Measurements from ENCODE around the gene PLCB1. TPM values are rescaled to one million over a fixed set of nuclear protein-coding genes. Genes with fewer than 3 reads are reported as not detected.
"Not testable (repeated sequence)": the region's sequence is repeated elsewhere in the genome, so short reads cannot be mapped to it uniquely, and the experiment has no call there.

PLCB1 gene
- total RNA-seq, 3 donors from 2014 or later = 12.2 to 106 (median 30.5) TPM

DNA sequence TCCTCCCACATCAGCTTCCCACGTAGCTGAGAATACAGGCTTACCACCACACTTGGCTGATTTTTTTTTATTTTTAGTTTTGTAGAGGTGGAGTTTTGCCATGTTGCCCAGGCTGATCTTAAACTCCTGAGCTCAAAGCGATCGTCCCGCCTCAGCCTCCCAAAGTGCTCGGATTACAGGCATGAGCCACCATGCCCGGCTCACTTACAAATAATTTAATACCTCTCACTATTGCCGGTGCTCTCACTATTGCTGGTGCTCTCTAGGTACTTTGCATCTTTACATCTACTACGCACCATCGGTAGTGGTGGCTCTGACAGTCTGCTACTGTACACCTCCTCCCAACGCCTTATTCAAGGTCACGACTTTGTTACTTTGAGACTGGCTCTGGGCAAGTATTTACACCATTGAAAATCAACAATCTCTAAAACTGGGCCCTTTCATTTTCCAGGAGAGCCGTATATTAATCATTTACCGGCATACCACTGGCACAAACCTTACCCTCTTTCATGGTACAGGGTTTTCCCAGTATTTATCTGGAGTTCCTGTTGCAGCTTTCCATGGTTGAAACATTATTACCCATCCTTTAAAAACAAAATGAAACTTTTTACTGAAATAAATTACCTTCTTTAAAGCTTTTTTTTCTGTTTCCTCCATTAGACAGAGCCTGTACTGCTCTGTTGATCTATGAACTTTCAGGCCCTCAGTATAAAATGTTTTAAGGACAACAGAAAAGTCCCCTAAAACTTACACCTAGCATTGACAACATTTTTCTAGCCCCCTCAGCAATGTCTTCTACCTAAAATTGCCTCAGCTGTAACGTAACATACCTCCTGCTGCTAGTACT is 677.3 kb downstream of the PLCB1 start:
- no peaks in the 10 kb centered on the region for H3K27me3 ChIP-seq
- H3K4me3 ChIP-seq = no peak overlapping the region
- H3K36me3 ChIP-seq = no peaks in the 10 kb centered on the region
- intact Hi-C loops (cut with DNase I; ENCODE audit: low total_unique reads) = no loop called here
- no peaks in the 10 kb centered on the region for H3K4me1 ChIP-seq
- DNase-seq (ENCODE audit: low spot score in 2 of 2) = no peak
- TF ChIP-seq POLR2A (IDR thresholded peaks at IDR 0.05) = no peak
- TF ChIP-seq POLR2AphosphoS5 (IDR thresholded peaks at IDR 0.05) = no peak
- TF ChIP-seq CTCF (IDR thresholded peaks at IDR 0.05) = no peak
- no peaks in the 10 kb centered on the region for H3K9me3 ChIP-seq
- H3K27ac ChIP-seq = no peak overlapping the region

DNA sequence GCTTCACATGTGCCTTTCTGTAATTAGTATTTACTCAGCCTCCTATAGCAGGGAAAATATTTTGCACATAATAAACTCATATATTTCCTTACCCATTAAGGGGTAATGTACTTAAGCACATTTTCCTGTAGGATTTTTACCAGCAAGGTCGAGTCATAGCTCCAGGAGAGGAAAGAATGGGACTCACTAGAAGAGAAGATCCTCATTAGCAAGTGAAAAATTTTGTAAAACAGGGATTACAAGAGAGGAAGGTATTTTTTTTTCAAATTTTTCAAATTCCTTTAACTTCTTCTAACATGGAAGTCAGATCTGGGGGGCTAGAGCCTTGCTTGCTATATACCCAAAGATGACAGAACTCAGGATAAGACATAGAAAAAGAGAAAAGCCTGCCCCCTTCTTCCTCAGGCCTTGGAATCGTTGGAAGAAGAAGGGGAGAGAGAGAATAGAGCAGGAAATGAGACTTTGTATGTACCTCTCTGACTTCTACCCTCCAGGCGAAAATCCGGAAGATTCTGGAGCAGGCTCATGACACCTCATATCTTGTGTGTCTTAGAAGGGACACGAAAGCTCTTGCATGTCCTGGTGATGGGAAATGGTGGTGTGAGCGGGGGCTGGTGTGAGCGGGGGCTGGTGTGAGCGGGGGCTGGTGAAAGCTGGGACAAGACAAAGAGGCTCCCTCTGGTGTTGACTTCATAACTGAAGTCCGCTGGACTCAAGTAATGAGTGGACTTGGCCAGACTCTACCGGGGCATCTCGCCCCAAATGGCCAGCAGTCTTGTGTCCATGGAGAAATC is 679.9 kb downstream of the PLCB1 start:
- no peaks in the 10 kb centered on the region for H3K27me3 ChIP-seq
- H3K9me3 ChIP-seq = no peaks in the 10 kb centered on the region
- intact Hi-C loops (cut with DNase I; ENCODE audit: low total_unique reads) = no loop called here
- H3K36me3 ChIP-seq = no peaks in the 10 kb centered on the region
- no peak for DNase-seq (ENCODE audit: low spot score in 2 of 2)
- no peak for TF ChIP-seq POLR2A (IDR thresholded peaks at IDR 0.05)
- no peak overlapping the region for H3K4me3 ChIP-seq
- no peaks in the 10 kb centered on the region for H3K4me1 ChIP-seq
- H3K27ac ChIP-seq = peak overlapping the region; percentile 17 to 78

GRCh38 chr20:8812817-8813216 is 680.8 kb downstream of the PLCB1 start:
- no peaks in the 10 kb centered on the region for H3K4me1 ChIP-seq
- H3K27ac ChIP-seq = peak overlapping the region; percentile 17 to 78
- DNase-seq (ENCODE audit: low spot score in 2 of 2) = no peak
- TF ChIP-seq POLR2AphosphoS5 (IDR thresholded peaks at IDR 0.05) = peak in 1 of 3 donors; percentile 41
- no peak for TF ChIP-seq POLR2A (IDR thresholded peaks at IDR 0.05)
- no peaks in the 10 kb centered on the region for H3K27me3 ChIP-seq
- H3K9me3 ChIP-seq = no peaks in the 10 kb centered on the region
- H3K4me3 ChIP-seq = no peak overlapping the region
- no peaks in the 10 kb centered on the region for H3K36me3 ChIP-seq
- intact Hi-C loops (cut with DNase I; ENCODE audit: low total_unique reads) = no loop called here

DNA sequence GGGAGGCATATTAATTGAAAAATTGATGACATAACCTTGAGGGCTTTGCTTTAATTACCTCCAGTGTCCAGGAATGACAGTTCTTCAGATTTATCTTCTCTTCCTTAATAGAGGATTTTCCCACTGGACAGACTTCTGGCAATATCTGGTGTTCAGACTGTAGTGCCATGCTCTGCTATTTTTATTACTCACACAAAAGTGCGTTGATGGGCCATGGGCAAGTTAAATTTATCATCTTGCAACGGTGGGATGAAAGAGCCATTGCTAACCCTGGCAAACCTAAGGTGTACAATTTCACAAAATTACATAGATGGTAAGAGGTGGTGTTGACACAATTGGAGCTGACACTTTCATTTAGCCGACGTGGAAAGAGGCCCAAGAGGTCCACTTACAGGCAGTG is 683.1 kb downstream of the PLCB1 start:
- Histone ChIP-seq H3K4me3 (no peak overlapping the region), H3K36me3 (no peaks in the 10 kb centered on the region), H3K27ac (no peak overlapping the region), H3K27me3 (no peaks in the 10 kb centered on the region), H3K4me1 (no peaks in the 10 kb centered on the region), H3K9me3 (no peaks in the 10 kb centered on the region)
- DNase-seq (ENCODE audit: low spot score in 2 of 2) = no peak
- TF ChIP-seq POLR2AphosphoS5 (IDR thresholded peaks at IDR 0.05) (no peak), POLR2A (IDR thresholded peaks at IDR 0.05) (no peak), CTCF (IDR thresholded peaks at IDR 0.05) (no peak)
- intact Hi-C loops (cut with DNase I; ENCODE audit: low total_unique reads) = no loop called here

DNA sequence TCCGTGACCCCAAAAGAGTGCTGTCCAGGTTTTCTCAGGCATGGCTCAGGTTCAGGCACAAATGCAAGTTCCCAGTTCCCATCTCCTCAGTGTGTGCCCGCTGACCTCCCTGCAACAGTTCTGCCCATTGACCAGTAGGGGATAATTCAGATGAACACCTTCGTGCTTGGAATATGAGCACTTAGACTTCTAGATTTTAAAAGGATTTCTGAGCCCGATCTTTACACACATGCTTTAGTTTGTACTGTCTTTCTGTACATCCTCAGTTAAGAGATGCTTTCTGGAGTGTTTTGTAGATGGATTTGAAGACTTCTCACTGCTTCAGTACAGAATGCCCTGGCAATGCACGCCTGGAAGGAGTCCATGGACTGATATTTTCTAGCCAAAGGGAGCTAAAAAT is 697.2 kb downstream of the PLCB1 start:
- H3K36me3 ChIP-seq = no peaks in the 10 kb centered on the region
- H3K4me3 ChIP-seq = no peak overlapping the region
- DNase-seq (ENCODE audit: low spot score in 2 of 2) = no peak
- no peaks in the 10 kb centered on the region for H3K9me3 ChIP-seq
- no peaks in the 10 kb centered on the region for H3K27me3 ChIP-seq
- no peaks in the 10 kb centered on the region for H3K4me1 ChIP-seq
- intact Hi-C loops (cut with DNase I; ENCODE audit: low total_unique reads) = no loop called here
- no peak overlapping the region for H3K27ac ChIP-seq
- no peak for TF ChIP-seq POLR2AphosphoS5 (IDR thresholded peaks at IDR 0.05)
- TF ChIP-seq POLR2A (IDR thresholded peaks at IDR 0.05) = no peak
- no peak for TF ChIP-seq CTCF (IDR thresholded peaks at IDR 0.05)

DNA sequence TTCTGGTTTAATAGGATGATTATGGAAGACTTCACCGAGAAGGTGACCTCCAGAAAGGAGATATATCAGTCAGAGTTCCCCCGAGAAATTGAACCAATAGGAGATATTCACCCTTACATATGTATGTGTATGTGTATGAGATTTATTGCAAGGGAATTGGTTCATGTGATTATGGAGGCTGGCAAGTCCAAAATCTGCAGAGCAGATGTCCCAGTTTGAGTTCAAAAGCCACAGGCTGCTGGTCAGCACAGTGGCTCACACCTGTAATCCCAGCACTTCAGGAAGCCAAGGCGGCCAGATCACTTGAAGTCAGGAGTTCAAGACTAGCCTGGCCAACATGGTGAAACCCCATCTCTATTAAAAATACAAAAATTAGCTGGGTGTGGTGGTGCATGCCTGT is 702.2 kb downstream of the PLCB1 start:
- H3K27me3 ChIP-seq; H3K4me1 ChIP-seq; intact Hi-C loops (cut with DNase I; ENCODE audit: low total_unique reads); H3K36me3 ChIP-seq; H3K4me3 ChIP-seq; H3K27ac ChIP-seq; H3K9me3 ChIP-seq; DNase-seq (ENCODE audit: low spot score in 2 of 2): not testable (repeated sequence)

Data from breast epithelium (tissue), 4 donors.